Measurements from ENCODE around the gene SRM.
"Not testable (repeated sequence)": the region's sequence is repeated elsewhere in the genome, so short reads cannot be mapped to it uniquely, and the experiment has no call there.

Gene SRM

GRCh38 chr1:11045428-11046269 lies 14.2 kb downstream of the SRM start:
- in situ Hi-C loops (cut with MboI; ENCODE audit: low sequenced_read_pairs), result no loop called here

GRCh38 chr1:11044849-11045427 lies 14.9 kb downstream of the SRM start:
- no peak overlapping the region for H3K4me3 ChIP-seq
- no peaks in the 10 kb centered on the region for H3K9me3 ChIP-seq
- in situ Hi-C loops (cut with MboI; ENCODE audit: low sequenced_read_pairs), result no loop called here
- H3K27me3 ChIP-seq (ENCODE audit: low read depth), result no peaks in the 10 kb centered on the region
- H3K36me3 ChIP-seq (replicated peaks), result no peaks in the 10 kb centered on the region
- no peaks in the 10 kb centered on the region for H3K4me1 ChIP-seq
- no peak for DNase-seq (ENCODE audit: low spot score in 2 of 2)

More at GRCh38 chr1:11045428-11046269, 14.2 kb downstream of the SRM start:
- no peaks in the 10 kb centered on the region for H3K27me3 ChIP-seq (ENCODE audit: low read depth)
- H3K9me3 ChIP-seq, result no peaks in the 10 kb centered on the region
- H3K4me3 ChIP-seq, result no peak overlapping the region
- no peaks in the 10 kb centered on the region for H3K4me1 ChIP-seq
- no peaks in the 10 kb centered on the region for H3K36me3 ChIP-seq (replicated peaks)
- DNase-seq (ENCODE audit: low spot score in 2 of 2), result peak in 1 of 2 experiments; percentile 46

GRCh38 chr1:11044086-11044848 lies 15.6 kb downstream of the SRM start:
- no peak for DNase-seq (ENCODE audit: low spot score in 2 of 2)
- Histone ChIP-seq H3K9me3 (no peaks in the 10 kb centered on the region), H3K27me3 (ENCODE audit: low read depth) (no peaks in the 10 kb centered on the region), H3K4me3 (no peak overlapping the region), H3K4me1 (no peaks in the 10 kb centered on the region), H3K36me3 (replicated peaks) (no peaks in the 10 kb centered on the region)
- in situ Hi-C loops (cut with MboI; ENCODE audit: low sequenced_read_pairs), result no loop called here

GRCh38 chr1:11042995-11043874 lies 16.6 kb downstream of the SRM start:
- Histone ChIP-seq H3K27me3 (ENCODE audit: low read depth) (no peaks in the 10 kb centered on the region), H3K9me3 (no peaks in the 10 kb centered on the region), H3K4me3 (no peak overlapping the region), H3K4me1 (no peaks in the 10 kb centered on the region), H3K36me3 (replicated peaks) (no peaks in the 10 kb centered on the region)
- in situ Hi-C loops (cut with MboI; ENCODE audit: low sequenced_read_pairs), result no loop called here
- no peak for DNase-seq (ENCODE audit: low spot score in 2 of 2)

GRCh38 chr1:11042065-11042464 lies 17.8 kb downstream of the SRM start:
- Histone ChIP-seq H3K9me3 (no peaks in the 10 kb centered on the region), H3K4me1 (no peaks in the 10 kb centered on the region), H3K27me3 (ENCODE audit: low read depth) (no peaks in the 10 kb centered on the region), H3K4me3 (no peak overlapping the region), H3K36me3 (replicated peaks) (no peaks in the 10 kb centered on the region)
- in situ Hi-C loops (cut with MboI; ENCODE audit: low sequenced_read_pairs), result no loop called here
- DNase-seq (ENCODE audit: low spot score in 2 of 2), result no peak

GRCh38 chr1:11041048-11041447 lies 18.8 kb downstream of the SRM start:
- in situ Hi-C loops (cut with MboI; ENCODE audit: low sequenced_read_pairs), result no loop called here
- H3K4me3 ChIP-seq, result no peak overlapping the region
- no peak for DNase-seq (ENCODE audit: low spot score in 2 of 2)
- H3K27me3 ChIP-seq (ENCODE audit: low read depth), result no peaks in the 10 kb centered on the region
- no peaks in the 10 kb centered on the region for H3K36me3 ChIP-seq (replicated peaks)
- H3K9me3 ChIP-seq, result no peaks in the 10 kb centered on the region
- no peaks in the 10 kb centered on the region for H3K4me1 ChIP-seq

GRCh38 chr1:11040105-11040429 lies 19.8 kb downstream of the SRM start:
- H3K27me3 ChIP-seq (ENCODE audit: low read depth); DNase-seq (ENCODE audit: low spot score in 2 of 2); in situ Hi-C loops (cut with MboI; ENCODE audit: low sequenced_read_pairs): not testable (repeated sequence)

GRCh38 chr1:11039351-11040104 lies 20.3 kb downstream of the SRM start:
- DNase-seq (ENCODE audit: low spot score in 2 of 2), result no peak
- H3K9me3 ChIP-seq, result no peaks in the 10 kb centered on the region
- in situ Hi-C loops (cut with MboI; ENCODE audit: low sequenced_read_pairs), result loop anchor here (10.0 kb wide), 1 partner anchor 605 kb away; no protein-coding TSS in a partner anchor
- no peak overlapping the region for H3K4me3 ChIP-seq
- H3K4me1 ChIP-seq, result no peaks in the 10 kb centered on the region
- no peaks in the 10 kb centered on the region for H3K36me3 ChIP-seq (replicated peaks)
- no peaks in the 10 kb centered on the region for H3K27me3 ChIP-seq (ENCODE audit: low read depth)

More at GRCh38 chr1:11040105-11040429, 19.8 kb downstream of the SRM start:
- not testable (repeated sequence) for H3K9me3 ChIP-seq; H3K36me3 ChIP-seq (replicated peaks); H3K4me3 ChIP-seq; H3K4me1 ChIP-seq

GRCh38 chr1:11037740-11038182 lies 22.1 kb downstream of the SRM start:
- Histone ChIP-seq H3K4me3 (no peak overlapping the region), H3K4me1 (no peaks in the 10 kb centered on the region), H3K36me3 (replicated peaks) (no peaks in the 10 kb centered on the region), H3K27me3 (ENCODE audit: low read depth) (no peaks in the 10 kb centered on the region), H3K9me3 (no peaks in the 10 kb centered on the region)
- in situ Hi-C loops (cut with MboI; ENCODE audit: low sequenced_read_pairs), result loop anchor here (10.0 kb wide), 1 partner anchor 607 kb away; no protein-coding TSS in a partner anchor
- peak; percentile 84 to 91 for DNase-seq (ENCODE audit: low spot score in 2 of 2)

GRCh38 chr1:11037019-11037739 lies 22.6 kb downstream of the SRM start:
- in situ Hi-C loops (cut with MboI; ENCODE audit: low sequenced_read_pairs), result loop anchor here (10.0 kb wide), 1 partner anchor 608 kb away; no protein-coding TSS in a partner anchor
- H3K9me3 ChIP-seq; H3K4me3 ChIP-seq; H3K36me3 ChIP-seq (replicated peaks); DNase-seq (ENCODE audit: low spot score in 2 of 2); H3K4me1 ChIP-seq; H3K27me3 ChIP-seq (ENCODE audit: low read depth): not testable (repeated sequence)

GRCh38 chr1:11031624-11032262 lies 28.1 kb downstream of the SRM start:
- in situ Hi-C loops (cut with MboI; ENCODE audit: low sequenced_read_pairs), result loop anchor here (10.0 kb wide), 1 partner anchor 613 kb away; no protein-coding TSS in a partner anchor

GRCh38 chr1:11030865-11031264 lies 29.0 kb downstream of the SRM start:
- no peak for DNase-seq (ENCODE audit: low spot score in 2 of 2)
- Histone ChIP-seq H3K36me3 (replicated peaks) (peaks cover 19% of the 10 kb centered on the region), H3K4me3 (no peak overlapping the region), H3K9me3 (no peaks in the 10 kb centered on the region), H3K27me3 (ENCODE audit: low read depth) (no peaks in the 10 kb centered on the region), H3K4me1 (no peaks in the 10 kb centered on the region)
- in situ Hi-C loops (cut with MboI; ENCODE audit: low sequenced_read_pairs), result loop anchor here (10.0 kb wide), 1 partner anchor 614 kb away; no protein-coding TSS in a partner anchor

More at GRCh38 chr1:11031624-11032262, 28.1 kb downstream of the SRM start:
- Histone ChIP-seq H3K36me3 (replicated peaks) (peaks cover 10% of the 10 kb centered on the region), H3K4me3 (no peak overlapping the region), H3K9me3 (no peaks in the 10 kb centered on the region), H3K27me3 (ENCODE audit: low read depth) (no peaks in the 10 kb centered on the region), H3K4me1 (no peaks in the 10 kb centered on the region)
- DNase-seq (ENCODE audit: low spot score in 2 of 2), result no peak
